ENCODE results near the gene RPS6KA1.

RPS6KA1 gene

DNA sequence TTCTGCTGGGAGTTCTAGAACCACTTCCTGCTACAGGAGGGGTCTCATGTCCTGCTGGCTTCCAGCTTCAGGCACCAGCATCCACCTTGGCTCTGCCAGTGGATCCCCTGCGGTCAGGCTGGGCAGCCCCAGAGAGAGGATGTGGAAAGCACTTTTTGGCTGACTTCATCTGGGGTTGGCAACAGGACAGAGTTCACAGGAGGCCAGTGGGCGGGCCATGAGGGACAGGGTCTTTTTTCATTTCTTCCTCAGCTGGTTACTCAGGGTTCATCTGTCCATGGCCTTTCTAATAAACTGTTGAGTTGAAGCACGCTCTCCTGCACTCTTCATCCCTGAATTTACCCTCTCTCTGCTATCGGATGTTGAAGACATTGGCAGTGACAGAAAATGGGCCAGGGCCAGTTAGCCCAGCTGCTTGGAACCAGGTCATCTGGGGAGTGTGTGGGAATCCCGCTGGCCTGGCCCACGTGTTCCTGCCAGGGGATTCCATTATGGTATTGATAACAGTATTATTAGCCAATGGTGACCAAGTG is 45.2 kb downstream of the RPS6KA1 start:
- Histone ChIP-seq H3K4me1 (ENCODE audit: control insufficient read depth, low read length) (no peaks in the 10 kb centered on the region), H3K36me3 (ENCODE audit: control insufficient read depth, low read length) (peaks cover 41% of the 10 kb centered on the region), H3K9me2 (replicated peaks; ENCODE audit: control insufficient read depth, low read length) (no peaks in the 10 kb centered on the region), H3K79me2 (ENCODE audit: control insufficient read depth, low read length) (no peaks in the 10 kb centered on the region), H3K9me3 (ENCODE audit: control insufficient read depth, insufficient read depth, low read length) (no peaks in the 10 kb centered on the region), H4K20me1 (ENCODE audit: control insufficient read depth, insufficient read depth, low read depth, low read length) (no peaks in the 10 kb centered on the region), H3K27me3 (ENCODE audit: control insufficient read depth, low read length) (no peaks in the 10 kb centered on the region), H3F3A (ENCODE audit: control insufficient read depth, insufficient read depth) (no peaks in the 10 kb centered on the region), H3K4me2 (ENCODE audit: low read length) (no peak overlapping the region), H3K4me3 (ENCODE audit: low read length) (no peak overlapping the region), H3K27ac (ENCODE audit: low read depth, low read length) (no peak overlapping the region)
- TF ChIP-seq EZH2phosphoT487 (IDR thresholded peaks at IDR 0.05; ENCODE audit: borderline replicate concordance, low read length): no peak

DNA sequence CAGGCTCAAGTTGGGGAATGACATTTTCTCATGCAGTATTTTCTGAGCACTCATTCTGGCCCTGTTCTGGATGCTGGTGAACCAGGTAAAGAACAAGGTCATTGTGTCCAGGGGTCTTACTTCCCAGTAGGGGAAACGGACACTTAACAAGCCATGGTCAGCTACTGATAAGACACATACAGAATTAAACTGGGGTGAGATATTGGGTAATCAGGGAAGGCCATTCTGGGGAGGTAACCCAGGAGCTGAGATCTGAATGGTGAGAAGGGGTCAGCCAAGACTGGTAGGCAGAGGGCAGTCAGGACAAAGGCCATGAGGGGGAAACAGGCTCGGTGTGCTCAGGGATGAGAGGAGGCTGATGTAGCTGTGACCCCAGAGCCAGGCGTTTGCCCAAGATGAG is 45.8 kb downstream of the RPS6KA1 start:
- no peak overlapping the region for H3K27ac ChIP-seq (ENCODE audit: low read depth, low read length)
- H3F3A ChIP-seq (ENCODE audit: control insufficient read depth, insufficient read depth): no peaks in the 10 kb centered on the region
- H3K9me3 ChIP-seq (ENCODE audit: control insufficient read depth, insufficient read depth, low read length): no peaks in the 10 kb centered on the region
- peaks cover 41% of the 10 kb centered on the region for H3K36me3 ChIP-seq (ENCODE audit: control insufficient read depth, low read length)
- H3K4me2 ChIP-seq (ENCODE audit: low read length): no peak overlapping the region
- no peaks in the 10 kb centered on the region for H3K79me2 ChIP-seq (ENCODE audit: control insufficient read depth, low read length)
- no peaks in the 10 kb centered on the region for H3K4me1 ChIP-seq (ENCODE audit: control insufficient read depth, low read length)
- no peaks in the 10 kb centered on the region for H3K9me2 ChIP-seq (replicated peaks; ENCODE audit: control insufficient read depth, low read length)
- no peaks in the 10 kb centered on the region for H4K20me1 ChIP-seq (ENCODE audit: control insufficient read depth, insufficient read depth, low read depth, low read length)
- H3K4me3 ChIP-seq (ENCODE audit: low read length): no peak overlapping the region
- TF ChIP-seq EZH2phosphoT487 (IDR thresholded peaks at IDR 0.05; ENCODE audit: borderline replicate concordance, low read length): no peak
- TF ChIP-seq, protein P1, sequence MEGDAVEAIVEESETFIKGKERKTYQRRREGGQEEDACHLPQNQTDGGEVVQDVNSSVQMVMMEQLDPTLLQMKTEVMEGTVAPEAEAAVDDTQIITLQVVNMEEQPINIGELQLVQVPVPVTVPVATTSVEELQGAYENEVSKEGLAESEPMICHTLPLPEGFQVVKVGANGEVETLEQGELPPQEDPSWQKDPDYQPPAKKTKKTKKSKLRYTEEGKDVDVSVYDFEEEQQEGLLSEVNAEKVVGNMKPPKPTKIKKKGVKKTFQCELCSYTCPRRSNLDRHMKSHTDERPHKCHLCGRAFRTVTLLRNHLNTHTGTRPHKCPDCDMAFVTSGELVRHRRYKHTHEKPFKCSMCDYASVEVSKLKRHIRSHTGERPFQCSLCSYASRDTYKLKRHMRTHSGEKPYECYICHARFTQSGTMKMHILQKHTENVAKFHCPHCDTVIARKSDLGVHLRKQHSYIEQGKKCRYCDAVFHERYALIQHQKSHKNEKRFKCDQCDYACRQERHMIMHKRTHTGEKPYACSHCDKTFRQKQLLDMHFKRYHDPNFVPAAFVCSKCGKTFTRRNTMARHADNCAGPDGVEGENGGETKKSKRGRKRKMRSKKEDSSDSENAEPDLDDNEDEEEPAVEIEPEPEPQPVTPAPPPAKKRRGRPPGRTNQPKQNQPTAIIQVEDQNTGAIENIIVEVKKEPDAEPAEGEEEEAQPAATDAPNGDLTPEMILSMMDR (IDR thresholded peaks at IDR 0.05; ENCODE audit: low read depth, low read length, poor library complexity, severe bottlenecking): no peak
- no peaks in the 10 kb centered on the region for H3K27me3 ChIP-seq (ENCODE audit: control insufficient read depth, low read length)

DNA sequence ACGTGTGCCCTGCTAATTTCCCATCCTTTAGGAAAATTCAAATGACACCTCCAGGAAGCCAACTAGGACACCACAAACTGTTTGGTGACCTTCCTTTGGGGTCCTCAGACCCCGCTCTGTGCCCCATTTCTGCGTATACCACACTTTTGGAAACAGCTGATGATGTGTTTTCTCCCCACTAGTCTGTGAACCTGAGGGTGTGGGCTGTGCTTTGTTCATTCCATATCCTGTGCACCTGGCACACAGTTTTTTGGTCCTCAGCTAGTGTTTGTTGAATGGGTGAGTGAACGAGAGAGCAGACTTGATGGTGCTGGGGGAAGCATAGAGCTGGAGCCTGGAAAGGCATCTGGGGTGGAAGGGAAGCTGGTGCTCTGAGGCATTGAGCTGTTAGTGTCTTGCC is 48.6 kb downstream of the RPS6KA1 start:
- no peak overlapping the region for H3K4me2 ChIP-seq (ENCODE audit: low read length)
- H3K4me1 ChIP-seq (ENCODE audit: control insufficient read depth, low read length): no peaks in the 10 kb centered on the region
- H3K79me2 ChIP-seq (ENCODE audit: control insufficient read depth, low read length): no peaks in the 10 kb centered on the region
- no peak overlapping the region for H3K4me3 ChIP-seq (ENCODE audit: low read length)
- no peaks in the 10 kb centered on the region for H3K9me3 ChIP-seq (ENCODE audit: control insufficient read depth, insufficient read depth, low read length)
- no peak overlapping the region for H3K27ac ChIP-seq (ENCODE audit: low read depth, low read length)
- no peaks in the 10 kb centered on the region for H4K20me1 ChIP-seq (ENCODE audit: control insufficient read depth, insufficient read depth, low read depth, low read length)
- H3K9me2 ChIP-seq (replicated peaks; ENCODE audit: control insufficient read depth, low read length): no peaks in the 10 kb centered on the region
- H3K36me3 ChIP-seq (ENCODE audit: control insufficient read depth, low read length): peaks cover 20% of the 10 kb centered on the region
- H3F3A ChIP-seq (ENCODE audit: control insufficient read depth, insufficient read depth): no peaks in the 10 kb centered on the region
- TF ChIP-seq, protein P1 (IDR thresholded peaks at IDR 0.05; ENCODE audit: low read depth, low read length, poor library complexity, severe bottlenecking): no peak
- TF ChIP-seq EZH2phosphoT487 (IDR thresholded peaks at IDR 0.05; ENCODE audit: borderline replicate concordance, low read length): no peak
- no peaks in the 10 kb centered on the region for H3K27me3 ChIP-seq (ENCODE audit: control insufficient read depth, low read length)

DNA sequence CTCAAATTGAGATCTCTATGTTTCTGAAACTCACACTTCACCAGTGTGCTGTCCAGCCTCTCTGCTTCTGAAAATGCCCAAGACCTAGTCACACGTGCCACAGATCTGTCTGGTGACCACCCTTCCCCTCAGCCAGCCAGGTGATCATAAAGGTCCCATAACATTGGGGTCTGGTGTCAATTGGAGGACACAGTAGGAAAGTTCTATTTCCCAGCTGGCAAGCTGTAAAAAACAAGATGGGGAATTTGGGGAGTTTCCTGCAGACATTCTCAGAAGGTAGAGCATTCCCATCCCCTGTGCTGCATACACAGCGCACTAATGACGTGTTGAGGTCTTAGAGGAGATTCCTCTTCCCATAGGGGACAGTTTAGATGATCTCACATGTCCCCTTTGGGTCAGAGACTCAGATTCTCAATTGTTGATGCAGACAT is 50.1 kb downstream of the RPS6KA1 start:
- Histone ChIP-seq H3K9me3 (ENCODE audit: control insufficient read depth, insufficient read depth, low read length) (no peaks in the 10 kb centered on the region), H3F3A (ENCODE audit: control insufficient read depth, insufficient read depth) (no peaks in the 10 kb centered on the region), H3K36me3 (ENCODE audit: control insufficient read depth, low read length) (peaks cover 8% of the 10 kb centered on the region; the same call in 1 of the 2 replicates)

More for the DNA sequence above, 50.1 kb downstream of the RPS6KA1 start:
- Histone ChIP-seq H3K4me1 (ENCODE audit: control insufficient read depth, low read length) (peaks cover 4% of the 10 kb centered on the region; the same call in 1 of the 2 replicates), H3K79me2 (ENCODE audit: control insufficient read depth, low read length) (no peaks in the 10 kb centered on the region), H3K4me3 (ENCODE audit: low read length) (no peak overlapping the region), H3K27ac (ENCODE audit: low read depth, low read length) (no peak overlapping the region), H3K9me2 (replicated peaks; ENCODE audit: control insufficient read depth, low read length) (no peaks in the 10 kb centered on the region), H3K4me2 (ENCODE audit: low read length) (no peak overlapping the region), H4K20me1 (ENCODE audit: control insufficient read depth, insufficient read depth, low read depth, low read length) (no peaks in the 10 kb centered on the region), H3K27me3 (ENCODE audit: control insufficient read depth, low read length) (no peaks in the 10 kb centered on the region)
- TF ChIP-seq, protein P1 (IDR thresholded peaks at IDR 0.05; ENCODE audit: low read depth, low read length, poor library complexity, severe bottlenecking): no peak
- TF ChIP-seq EZH2phosphoT487 (IDR thresholded peaks at IDR 0.05; ENCODE audit: borderline replicate concordance, low read length): no peak

Measured in DOHH2 (cell line).